CD4-positive, alpha-beta T cell treated with Interleukin-1 beta for 1 hour (primary cell): ENCODE data around the gene DENND4C.

Source experiments
- DNase-seq, 2 donors: peaks; one replicate each; pipeline ENCODE4 v3.0.0-alpha.2; 2020 to 2022

The DENND4C gene

DNA sequence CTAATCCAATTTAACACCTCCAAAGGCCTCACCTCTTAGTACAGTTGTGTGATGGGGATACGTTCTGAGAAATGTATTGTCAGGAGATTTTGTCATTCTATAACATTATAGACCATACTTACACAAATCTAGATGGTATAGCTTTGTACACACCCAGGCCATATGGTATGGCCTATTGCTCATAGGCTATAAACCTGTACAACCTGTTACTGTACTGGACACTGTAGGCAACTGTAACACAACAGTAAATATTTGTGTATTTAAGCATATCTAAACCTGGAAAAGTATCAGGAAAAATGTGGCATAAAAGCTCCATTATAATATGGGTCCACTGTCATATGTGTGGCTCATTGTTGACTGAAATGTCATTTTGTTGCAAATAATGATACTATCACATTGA, 190.4 kb downstream of the DENND4C start:
- DNase-seq: no peak
